Measurements from ENCODE around the gene MMP1.
"Not testable (repeated sequence)": the region's sequence is repeated elsewhere in the genome, so short reads cannot be mapped to it uniquely, and the experiment has no call there.

The MMP1 gene

GRCh38 chr11:102751673-102752072 is 46.3 kb downstream of the MMP1 start:
- H2AFZ ChIP-seq (ENCODE audit: low read depth, low read length), result no peak overlapping the region
- H3K27me3 ChIP-seq (ENCODE audit: insufficient read depth, low read length, poor library complexity), result peaks cover 6% of the 10 kb centered on the region
- H3K4me2 ChIP-seq (ENCODE audit: insufficient read depth, low read length), result no peak overlapping the region
- no peak overlapping the region for H3K9ac ChIP-seq (ENCODE audit: low read depth, low read length)
- no peak for TF ChIP-seq EZH2 (IDR thresholded peaks at IDR 0.05; ENCODE audit: borderline replicate concordance, low read depth, low read length, severe bottlenecking)
- no peak for TF ChIP-seq CTCF (IDR thresholded peaks at IDR 0.05; ENCODE audit: borderline replicate concordance, extremely low read depth, low read length, poor library complexity, severe bottlenecking)
- H3K9me3 ChIP-seq (ENCODE audit: insufficient read depth, low read length, severe bottlenecking), result no peaks in the 10 kb centered on the region
- no peak overlapping the region for H3K4me3 ChIP-seq (ENCODE audit: low read depth in 1 of 2, low read length in 2 of 2)
- ATAC-seq (ENCODE audit: insufficient read depth, low read depth), result no peak
- H3K79me2 ChIP-seq (ENCODE audit: insufficient read depth, low read length), result no peaks in the 10 kb centered on the region
- no peaks in the 10 kb centered on the region for H3K36me3 ChIP-seq (ENCODE audit: insufficient read depth, low read length)
- H4K20me1 ChIP-seq (ENCODE audit: insufficient read depth, low read length), result no peaks in the 10 kb centered on the region
- H3K27ac ChIP-seq (ENCODE audit: low read length), result no peak overlapping the region
- H3K4me1 ChIP-seq (ENCODE audit: insufficient read depth, low read length), result no peaks in the 10 kb centered on the region
- no peak for DNase-seq

DNA sequence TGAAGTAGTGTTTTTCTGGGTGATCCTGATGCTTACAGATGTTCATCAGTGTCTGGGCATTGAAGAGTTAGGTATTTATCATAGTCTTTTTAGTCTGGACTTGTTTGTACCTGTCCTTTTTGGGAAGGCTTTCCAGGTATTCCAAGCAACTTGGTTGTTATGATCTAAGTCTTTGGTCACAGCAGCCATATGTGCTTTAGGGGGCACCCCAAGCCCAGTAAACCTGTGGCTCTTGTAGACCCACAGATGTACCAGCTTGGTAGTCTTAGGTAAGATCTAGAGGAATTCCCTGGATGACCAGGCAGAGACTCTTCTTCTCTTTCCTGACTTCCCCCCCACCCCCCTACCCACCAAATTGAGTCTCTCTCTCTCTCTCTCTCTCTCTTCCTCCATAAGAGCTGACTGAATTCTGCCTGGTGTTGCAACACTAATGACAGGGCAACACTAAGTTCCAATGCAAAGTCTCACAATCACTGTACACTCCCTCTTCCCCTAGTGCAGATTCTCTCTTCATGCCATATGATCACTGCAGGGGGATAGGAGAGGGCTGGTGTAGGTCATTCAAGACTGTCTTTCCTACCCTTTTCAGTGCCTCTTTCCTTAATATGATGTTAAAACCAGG is 48.7 kb downstream of the MMP1 start:
- ATAC-seq (ENCODE audit: insufficient read depth, low read depth), result no peak
- no peak for DNase-seq
- Histone ChIP-seq H3K4me2 (ENCODE audit: insufficient read depth, low read length) (no peak overlapping the region), H3K9me3 (ENCODE audit: insufficient read depth, low read length, severe bottlenecking) (no peaks in the 10 kb centered on the region), H3K27me3 (ENCODE audit: insufficient read depth, low read length, poor library complexity) (peaks cover 6% of the 10 kb centered on the region), H3K4me3 (ENCODE audit: low read depth in 1 of 2, low read length in 2 of 2) (no peak overlapping the region), H3K9ac (ENCODE audit: low read depth, low read length) (no peak overlapping the region), H3K27ac (ENCODE audit: low read length) (no peak overlapping the region), H3K79me2 (ENCODE audit: insufficient read depth, low read length) (no peaks in the 10 kb centered on the region), H3K36me3 (ENCODE audit: insufficient read depth, low read length) (no peaks in the 10 kb centered on the region), H2AFZ (ENCODE audit: low read depth, low read length) (no peak overlapping the region), H3K4me1 (ENCODE audit: insufficient read depth, low read length) (no peaks in the 10 kb centered on the region), H4K20me1 (ENCODE audit: insufficient read depth, low read length) (no peaks in the 10 kb centered on the region)
- TF ChIP-seq CTCF (IDR thresholded peaks at IDR 0.05; ENCODE audit: borderline replicate concordance, extremely low read depth, low read length, poor library complexity, severe bottlenecking) (no peak), EZH2 (IDR thresholded peaks at IDR 0.05; ENCODE audit: borderline replicate concordance, low read depth, low read length, severe bottlenecking) (no peak)

DNA sequence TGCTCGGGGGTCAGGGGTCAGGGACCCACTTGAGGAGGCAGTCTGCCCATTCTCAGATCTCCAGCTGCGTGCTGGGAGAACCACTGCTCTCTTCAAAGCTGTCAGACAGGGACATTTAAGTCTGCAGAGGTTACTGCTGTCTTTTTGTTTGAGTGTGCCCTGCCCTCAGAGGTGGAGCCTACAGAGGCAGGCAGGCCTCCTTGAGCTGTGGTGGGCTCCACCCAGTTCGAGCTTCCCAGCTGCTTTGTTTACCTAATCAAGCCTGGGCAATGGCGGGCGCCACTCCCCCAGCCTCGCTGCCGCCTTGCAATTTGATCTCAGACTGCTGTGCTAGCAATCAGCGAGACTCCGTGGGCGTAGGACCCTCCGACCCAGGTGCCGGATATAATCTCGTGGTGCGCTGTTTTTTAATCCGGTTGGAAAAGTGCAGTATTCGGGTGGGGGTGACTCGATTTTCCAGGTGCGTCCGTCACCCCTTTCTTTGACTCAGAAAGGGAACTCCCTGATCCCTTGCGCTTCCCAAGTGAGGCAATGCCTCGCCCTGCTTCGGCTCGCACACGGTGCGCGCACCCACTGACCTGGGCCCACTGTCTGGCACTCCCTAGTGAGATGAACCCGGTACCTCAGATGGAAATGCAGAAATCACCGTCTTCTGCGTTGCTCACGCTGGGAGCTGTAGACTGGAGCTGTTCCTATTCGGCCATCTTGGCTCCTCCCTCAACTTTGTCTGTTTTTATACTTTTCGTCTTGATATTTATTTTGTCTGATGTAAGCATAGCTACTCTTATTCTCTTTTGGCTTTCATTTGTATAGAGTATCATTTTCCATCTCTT is 51.0 kb downstream of the MMP1 start:
- not testable (repeated sequence) for H3K79me2 ChIP-seq (ENCODE audit: insufficient read depth, low read length); H3K9ac ChIP-seq (ENCODE audit: low read depth, low read length); ATAC-seq (ENCODE audit: insufficient read depth, low read depth); H3K9me3 ChIP-seq (ENCODE audit: insufficient read depth, low read length, severe bottlenecking); H3K36me3 ChIP-seq (ENCODE audit: insufficient read depth, low read length); H2AFZ ChIP-seq (ENCODE audit: low read depth, low read length); H3K4me3 ChIP-seq (ENCODE audit: low read depth in 1 of 2, low read length in 2 of 2); DNase-seq; H3K27me3 ChIP-seq (ENCODE audit: insufficient read depth, low read length, poor library complexity); H4K20me1 ChIP-seq (ENCODE audit: insufficient read depth, low read length); H3K4me1 ChIP-seq (ENCODE audit: insufficient read depth, low read length); H3K4me2 ChIP-seq (ENCODE audit: insufficient read depth, low read length); H3K27ac ChIP-seq (ENCODE audit: low read length)

All from DND-41 (cell line).